GM12878 (cell line): Measurements from ENCODE around the gene MT1X. TPM values are rescaled to one million over a fixed set of nuclear protein-coding genes. Genes with fewer than 3 reads are reported as not detected.

Source experiments
- ATAC-seq: fragments of 200-7000 bp; cut with Tn5 transposase; 3 replicates; pipeline ENCODE4 v1.9.1; 2020; ENCODE audit warnings: mild to moderate bottlenecking, moderate library complexity
- BruUV-seq: library from RNA; stranded (reverse); fragments of 400-500 nt; replicated peaks from 2 replicates; lab custom pipeline; 2021; lab: Mats Ljungman, UMichigan
- CTCF ChIA-PET: fragments of 300-600 bp; sonication (Branson Sonifier 250); formaldehyde crosslinking; extraction: SDS; loops from one replicate; lab custom pipeline; 2021; ENCODE audit warnings: inconsistent platforms; lab: Yijun Ruan, JAX
- POLR2A ChIA-PET: fragments of 350-600 bp; formaldehyde crosslinking; extraction: SDS; loops from one replicate; lab custom pipeline; 2021; ENCODE audit warnings: inconsistent platforms; lab: Charles Lee
- RAD21 ChIA-PET: fragments of 300-600 bp; sonication (Branson Sonifier 250); formaldehyde crosslinking; loops from one replicate; lab custom pipeline; 2023; ENCODE audit warnings: antibody characterized with exemption; ENCODE audit not compliant: unreplicated experiment; lab: Charles Lee
- SMC1A ChIA-PET: fragments of 300-600 bp; sonication (Branson Sonifier 250); formaldehyde crosslinking; loops from one replicate; lab custom pipeline; 2023; ENCODE audit not compliant: unreplicated experiment, uncharacterized antibody; lab: Charles Lee
- DNase-seq: peaks from one replicate; pipeline ENCODE4 v3.0.0-alpha.2; 2011; ENCODE audit warnings: low read depth, low spot score
- FAIRE-seq: peaks from 3 replicates; lab custom pipeline; 2011; peaks lifted over from hg19 to GRCh38; lab: Jason Lieb, UNC
- H2AFZ ChIP-seq: 2 replicates; pipeline ENCODE4 v1.6.0; 2011; ENCODE audit warnings: low read depth, low read length, control low read depth; ENCODE audit not compliant: control insufficient read depth
- H3K27ac ChIP-seq: 2 replicates; pipeline ENCODE4 v1.5.1; 2011; ENCODE audit warnings: control low read depth; ENCODE audit not compliant: control insufficient read depth, insufficient read depth
- H3K27me3 ChIP-seq, 2 experiments: replicated peaks in 1 of 2; 2 replicates each; pipeline versions ENCODE4 v1.6.0 to v1.6.1; 2011; ENCODE audit warnings: low read length in 1 of 2; ENCODE audit not compliant: control insufficient read depth in 2 of 2, insufficient read depth in 2 of 2
- H3K36me3 ChIP-seq, 2 experiments: 2 replicates each; pipeline ENCODE4 v1.5.1; 2011; ENCODE audit warnings: low read length in 1 of 2; ENCODE audit not compliant: control insufficient read depth in 2 of 2, insufficient read depth in 2 of 2
- H3K4me1 ChIP-seq: 2 replicates; pipeline ENCODE4 v1.6.1; 2011; ENCODE audit warnings: mild to moderate bottlenecking, low read length, moderate library complexity, mixed read lengths; ENCODE audit not compliant: control insufficient read depth, insufficient read depth
- H3K4me2 ChIP-seq: 2 replicates; pipeline ENCODE4 v1.6.0; 2011; ENCODE audit warnings: control low read depth; ENCODE audit not compliant: control insufficient read depth, insufficient read depth
- H3K4me3 ChIP-seq: fragments of 200-600 bp; sonication (generic); 2 replicates; pipeline ENCODE4 v1.5.1; 2016
- H3K79me2 ChIP-seq: 2 replicates; pipeline ENCODE4 v1.6.0; 2011; ENCODE audit warnings: low read length; ENCODE audit not compliant: control insufficient read depth, insufficient read depth
- H3K9ac ChIP-seq: 2 replicates; pipeline ENCODE4 v1.8.0; 2011; ENCODE audit warnings: low read length, control low read depth, mixed read lengths; ENCODE audit not compliant: control insufficient read depth, insufficient read depth
- H3K9me3 ChIP-seq: replicated peaks from 3 replicates; pipeline ENCODE4 v1.5.1; 2011; ENCODE audit warnings: mild to moderate bottlenecking, low read length; ENCODE audit not compliant: control insufficient read depth, insufficient read depth
- H4K20me1 ChIP-seq: 2 replicates; pipeline ENCODE4 v1.6.0; 2011; ENCODE audit not compliant: control insufficient read depth, insufficient read depth
- BCLAF1 ChIP-seq: fragments of 450-650 bp; IDR thresholded peaks from 2 replicates; pipeline ENCODE4 v1.6.1; 2017; ENCODE audit warnings: antibody characterized with exemption, mild to moderate bottlenecking, moderate library complexity
- BHLHE40 ChIP-seq, 2 experiments: fragments of 450-650 bp in 1 of 2; IDR thresholded peaks; 2 replicates each; pipeline ENCODE4 v1.6.1; 2011 to 2017; ENCODE audit warnings: low read depth in 2 of 2, borderline replicate concordance in 1 of 2, improper control_type of control experiment in 1 of 2, low read length in 1 of 2, mild to moderate bottlenecking in 1 of 2
- CBX3 ChIP-seq: fragments of 200-600 bp; sonication (generic); IDR thresholded peaks from 2 replicates; pipeline ENCODE4 v1.6.1; 2016; ENCODE audit warnings: low read depth, borderline replicate concordance
- EGR1 ChIP-seq, 2 experiments: IDR thresholded peaks; 1 replicate in 1 of 2; 2 replicates in 1 of 2; pipeline ENCODE4 v1.6.1; 2011 to 2012; ENCODE audit warnings: low read depth in 2 of 2, low read length in 2 of 2, borderline replicate concordance in 1 of 2, mild to moderate bottlenecking in 1 of 2, moderate library complexity in 1 of 2
- GATAD2B ChIP-seq: fragments of 450-650 bp; conservative IDR thresholded peaks from 2 replicates; pipeline ENCODE4 v1.6.1; 2017; ENCODE audit warnings: low read depth, mild to moderate bottlenecking, moderate library complexity
- JUND ChIP-seq: IDR thresholded peaks from 2 replicates; pipeline ENCODE4 v1.6.1; 2012; ENCODE audit warnings: low read depth, mild to moderate bottlenecking, low read length, improper control_type of control experiment, moderate library complexity
- NR2F1 ChIP-seq: fragments of 450-650 bp; conservative IDR thresholded peaks from 2 replicates; pipeline ENCODE4 v1.6.1; 2017; ENCODE audit warnings: mild to moderate bottlenecking
- POLR2AphosphoS2 ChIP-seq: IDR thresholded peaks from 2 replicates; pipeline ENCODE4 v1.6.1; 2011; ENCODE audit warnings: low read depth, mild to moderate bottlenecking, low read length, improper control_type of control experiment, moderate library complexity
- RAD21 ChIP-seq: IDR thresholded peaks from 2 replicates; pipeline ENCODE4 v1.6.1; 2011; ENCODE audit warnings: mild to moderate bottlenecking, low read depth, low read length, moderate library complexity; ENCODE audit not compliant: insufficient read depth
- RB1 ChIP-seq: fragments of 450-650 bp; formaldehyde crosslinking; IDR thresholded peaks from 2 replicates; pipeline ENCODE4 v1.6.1; 2017; ENCODE audit warnings: mild to moderate bottlenecking, borderline replicate concordance
- RELA ChIP-seq: fragments of 450-650 bp; IDR thresholded peaks from 2 replicates; pipeline ENCODE4 v1.8.0; 2014; ENCODE audit warnings: borderline replicate concordance; ENCODE audit not compliant: partially characterized antibody
- SIX5 ChIP-seq: IDR thresholded peaks from 2 replicates; pipeline ENCODE4 v1.6.1; 2011; ENCODE audit warnings: mild to moderate bottlenecking, low read depth, low read length, moderate library complexity; ENCODE audit not compliant: severe bottlenecking
- SMAD1 ChIP-seq: fragments of 450-650 bp; IDR thresholded peaks from 2 replicates; pipeline ENCODE4 v1.6.1; 2018; ENCODE audit warnings: mild to moderate bottlenecking, low read depth; ENCODE audit not compliant: partially characterized antibody
- SPI1 ChIP-seq: IDR thresholded peaks from 2 replicates; pipeline ENCODE4 v1.6.1; 2011; ENCODE audit warnings: low read depth, mild to moderate bottlenecking, low read length, moderate library complexity, borderline replicate concordance; ENCODE audit not compliant: insufficient read depth
- SUZ12 ChIP-seq: fragments of 200-600 bp; sonication (generic); IDR thresholded peaks from one replicate; pipeline ENCODE4 v1.6.1; 2018; ENCODE audit warnings: antibody characterized with exemption, mild to moderate bottlenecking; ENCODE audit not compliant: unreplicated experiment
- TAF1 ChIP-seq: IDR thresholded peaks from 2 replicates; pipeline ENCODE4 v1.6.1; 2011; ENCODE audit warnings: mild to moderate bottlenecking, low read depth, low read length, borderline replicate concordance
- ZNF217 ChIP-seq: fragments of 450-650 bp; IDR thresholded peaks from 2 replicates; pipeline ENCODE4 v1.6.1; 2017; ENCODE audit warnings: antibody characterized with exemption, mild to moderate bottlenecking
- ZNF384 ChIP-seq: IDR thresholded peaks from 2 replicates; pipeline ENCODE4 v1.6.1; 2012; ENCODE audit warnings: low read depth, mild to moderate bottlenecking, low read length, improper control_type of control experiment, borderline replicate concordance
- WGBS: methylation state at CpG from one replicate; pipeline ENCODE4 v1.1.6; 2016; ENCODE audit warnings: low lambda C conversion rate; ENCODE audit not compliant: insufficient replicate concordance, insufficient coverage; ENCODE audit errors: missing lambda C conversion rate; 5-methylcytosine and 5-hydroxymethylcytosine counted together
- in situ Hi-C: fragments of 300-500 bp; cut with MboI; formaldehyde crosslinking; loops from 9 replicates; pipeline ENCODE4 v1.14.3; 2018; ENCODE audit warnings: mixed read lengths
- intact Hi-C: fragments of 100-400 bp; cut with micrococcal nuclease; formaldehyde crosslinking; loops from one replicate; pipeline ENCODE4 v1.14.2; 2022; ENCODE audit not compliant: unreplicated experiment
- polyA plus RNA-seq, 11 experiments: library from polyadenylated mRNA; depleted of rRNA in 4 of 11; unstranded in 6 of 11; stranded (reverse) in 5 of 11; fragments of >200 nt; fragmentation: Nextera tagmentation in 4 of 11; fragmentation: Illumina TruSeq in 1 of 11; extraction: Ambion mirVana in 4 of 11; extraction: Trizol in 1 of 11; gene quantifications; 1 replicate in 1 of 11; 2 replicates in 10 of 11; pipeline versions ENCODE4 v1.2.1 to v1.2.3, GENCODE V29; 2011 to 2016; ENCODE audit warnings: inconsistent platforms in 2 of 11, missing spikeins in 2 of 11, low read depth in 1 of 11
- total RNA-seq, 4 experiments: library from RNA; depleted of rRNA in 3 of 4; stranded (reverse); fragments of >200 nt in 3 of 4; fragmentation: Illumina TruSeq in 1 of 4; extraction: Trizol in 1 of 4; gene quantifications; 2 replicates each; pipeline versions ENCODE4 v1.2.1 to v1.2.3, GENCODE V29; 2013 to 2021
- TF ChIP-seq, protein P1 (sequence below): IDR thresholded peaks from 2 replicates; pipeline ENCODE4 v1.6.1; 2011; ENCODE audit warnings: low read depth, low read length, improper control_type of control experiment, borderline replicate concordance

MT1X gene
- total and polyA plus RNA-seq, 10 of the 15 experiments (the other 5 are each of a cell fraction or from before 2014, with no cell fraction given) = 5.8 to 65.6 (median 15.4) TPM

GRCh38 chr16:56649820-56650219, 32.5 kb upstream of the MT1X start:
- RAD21 ChIA-PET = no interaction called here
- SMC1A ChIA-PET = no interaction called here

More at GRCh38 chr16:56649820-56650219, 32.5 kb upstream of the MT1X start:
- FAIRE-seq (no peak), DNase-seq (no peak), ATAC-seq (no peak)
- Histone ChIP-seq H3K9me3 (no peaks in the 10 kb centered on the region), H3K4me3 (no peak overlapping the region), H3K27ac (no peak overlapping the region), H2AFZ (no peak overlapping the region), H3K4me2 (no peak overlapping the region), H3K9ac (no peak overlapping the region), H4K20me1 (no peaks in the 10 kb centered on the region), H3K27me3 (peaks cover 8 to 14% of the 10 kb centered on the region in 2 experiments), H3K4me1 (no peaks in the 10 kb centered on the region), H3K79me2 (no peaks in the 10 kb centered on the region), H3K36me3 (no peaks in the 10 kb centered on the region)
- 17% methylated on average over 3 of the region's 3 CpGs for WGBS
- no peak for TF ChIP-seq RAD21
- TF ChIP-seq TAF1 = no peak
- TF ChIP-seq, protein P1, sequence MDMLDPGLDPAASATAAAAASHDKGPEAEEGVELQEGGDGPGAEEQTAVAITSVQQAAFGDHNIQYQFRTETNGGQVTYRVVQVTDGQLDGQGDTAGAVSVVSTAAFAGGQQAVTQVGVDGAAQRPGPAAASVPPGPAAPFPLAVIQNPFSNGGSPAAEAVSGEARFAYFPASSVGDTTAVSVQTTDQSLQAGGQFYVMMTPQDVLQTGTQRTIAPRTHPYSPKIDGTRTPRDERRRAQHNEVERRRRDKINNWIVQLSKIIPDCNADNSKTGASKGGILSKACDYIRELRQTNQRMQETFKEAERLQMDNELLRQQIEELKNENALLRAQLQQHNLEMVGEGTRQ = no peak
- no peak for TF ChIP-seq SIX5
- TF ChIP-seq SPI1 = no peak
- TF ChIP-seq SMAD1 = no peak
- TF ChIP-seq NR2F1 = no peak
- no peak for TF ChIP-seq GATAD2B
- TF ChIP-seq POLR2AphosphoS2 = no peak
- TF ChIP-seq ZNF217 = no peak
- TF ChIP-seq CBX3 = no peak
- no peak for TF ChIP-seq BHLHE40 (IDR thresholded peaks at IDR 0.05; ENCODE audit: borderline replicate concordance in 1 of 2, low read depth in 2 of 2, low read length in 1 of 2)
- no peak for TF ChIP-seq EGR1 (IDR thresholded peaks at IDR 0.05; ENCODE audit: borderline replicate concordance in 1 of 2, low read depth in 2 of 2, low read length in 2 of 2)
- TF ChIP-seq RELA = no peak
- no peak for TF ChIP-seq SUZ12
- no peak for TF ChIP-seq RB1
- no peak for TF ChIP-seq BCLAF1
- no peak for TF ChIP-seq ZNF384
- no peak for TF ChIP-seq JUND
- no TSS peak for BruUV-seq
- ChIA-PET CTCF (interaction anchor here (0.6 kb wide), 1 partner anchor 51 kb away, joined by 3 read pairs; no protein-coding TSS in a partner anchor), POLR2A (interaction anchor here (0.6 kb wide), 1 partner anchor 24 kb away, joined by 3 read pairs; the partner anchor contains the start of gene MT1E)
- in situ Hi-C loops = no loop called here
- intact Hi-C loops = no loop called here
